Caco-2 (cell line): ENCODE measurements around the gene DUOXA1. TPM values are rescaled to one million over a fixed set of nuclear protein-coding genes. Genes with fewer than 3 reads are reported as not detected.

ENCODE experiments used
- BruUV-seq: library from RNA; stranded (reverse); fragments of 400-500 nt; replicated peaks from 2 replicates; lab custom pipeline; 2021; lab: Mats Ljungman, UMichigan
- CTCF ChIA-PET: fragments of 300-600 bp; sonication (Branson Sonifier 250); formaldehyde crosslinking; loops from one replicate; lab custom pipeline; 2022; ENCODE audit warnings: antibody characterized with exemption; lab: Charles Lee
- POLR2A ChIA-PET: fragments of 300-600 bp; sonication (Branson Sonifier 250); formaldehyde crosslinking; loops from one replicate; lab custom pipeline; 2022; ENCODE audit warnings: antibody characterized with exemption; lab: Charles Lee
- DNase-seq, 2 experiments: peaks; one replicate each; pipeline versions ENCODE4 v3.0.0 to v3.0.0-alpha.2; 2020 to 2022
- H3K27me3 ChIP-seq: replicated peaks from 2 replicates; pipeline ENCODE4 v1.6.0; 2011; ENCODE audit warnings: low read length; ENCODE audit not compliant: control insufficient read depth, insufficient read depth
- H3K36me3 ChIP-seq: 2 replicates; pipeline ENCODE4 v1.5.1; 2011; ENCODE audit warnings: low read length; ENCODE audit not compliant: control insufficient read depth, insufficient read depth
- H3K4me1 ChIP-seq: fragments of 250-450 bp; sonication (Bioruptor Pico); 2 replicates; pipeline ENCODE4 v1.5.1; 2020; ENCODE audit warnings: mild to moderate bottlenecking
- H3K4me3 ChIP-seq: 2 replicates; pipeline ENCODE4 v1.5.1; 2011; ENCODE audit warnings: low read depth, mild to moderate bottlenecking, control low read depth, low read length
- H3K9me3 ChIP-seq: fragments of 250-450 bp; sonication (Bioruptor Pico); 2 replicates; pipeline ENCODE4 v1.5.1; 2020; ENCODE audit warnings: mild to moderate bottlenecking, moderate library complexity
- H3K27ac Mint-ChIP-seq: one replicate; pipeline ENCODE4 v1.8.0; 2022; ENCODE audit warnings: mixed read lengths; ENCODE audit not compliant: unreplicated experiment
- H3K27me3 Mint-ChIP-seq: one replicate; pipeline ENCODE4 v1.8.0; 2022; ENCODE audit warnings: mixed read lengths; ENCODE audit not compliant: insufficient read depth, unreplicated experiment
- H3K36me3 Mint-ChIP-seq: one replicate; pipeline ENCODE4 v1.8.0; 2022; ENCODE audit warnings: mild to moderate bottlenecking, mixed read lengths; ENCODE audit not compliant: insufficient read depth, unreplicated experiment
- H3K4me1 Mint-ChIP-seq: one replicate; pipeline ENCODE4 v1.8.0; 2022; ENCODE audit warnings: low read depth, mixed read lengths; ENCODE audit not compliant: unreplicated experiment
- H3K4me3 Mint-ChIP-seq: one replicate; pipeline ENCODE4 v1.8.0; 2022; ENCODE audit warnings: mild to moderate bottlenecking, moderate library complexity, mixed read lengths; ENCODE audit not compliant: unreplicated experiment
- H3K9me3 Mint-ChIP-seq: one replicate; pipeline ENCODE4 v1.8.0; 2022; ENCODE audit warnings: mixed read lengths; ENCODE audit not compliant: unreplicated experiment
- intact Hi-C: fragments of 100-400 bp; cut with micrococcal nuclease; formaldehyde crosslinking; loops from one replicate; pipeline ENCODE4 v1.10.0; 2022; ENCODE audit not compliant: unreplicated experiment
- total RNA-seq: library from RNA; stranded (reverse); gene quantifications from 2 replicates; pipeline ENCODE4 v1.2.3, GENCODE V29; 2022
- TF ChIP-seq, protein P1 (sequence below), 2 experiments: fragments of 200-600 bp in 1 of 2; IDR thresholded peaks; 1 replicate in 1 of 2; 2 replicates in 1 of 2; pipeline versions ENCODE4 v1.5.1 to v1.8.0; 2011 to 2022; ENCODE audit warnings: antibody characterized with exemption in 1 of 2, control low read depth in 1 of 2, inconsistent platforms in 1 of 2, low read depth in 1 of 2, low read length in 1 of 2, mild to moderate bottlenecking in 1 of 2, moderate library complexity in 1 of 2; ENCODE audit not compliant: insufficient read depth in 1 of 2, severe bottlenecking in 1 of 2, unreplicated experiment in 1 of 2

Gene DUOXA1
- total RNA-seq, 1 experiment from 2014 or later: not detected

DNA sequence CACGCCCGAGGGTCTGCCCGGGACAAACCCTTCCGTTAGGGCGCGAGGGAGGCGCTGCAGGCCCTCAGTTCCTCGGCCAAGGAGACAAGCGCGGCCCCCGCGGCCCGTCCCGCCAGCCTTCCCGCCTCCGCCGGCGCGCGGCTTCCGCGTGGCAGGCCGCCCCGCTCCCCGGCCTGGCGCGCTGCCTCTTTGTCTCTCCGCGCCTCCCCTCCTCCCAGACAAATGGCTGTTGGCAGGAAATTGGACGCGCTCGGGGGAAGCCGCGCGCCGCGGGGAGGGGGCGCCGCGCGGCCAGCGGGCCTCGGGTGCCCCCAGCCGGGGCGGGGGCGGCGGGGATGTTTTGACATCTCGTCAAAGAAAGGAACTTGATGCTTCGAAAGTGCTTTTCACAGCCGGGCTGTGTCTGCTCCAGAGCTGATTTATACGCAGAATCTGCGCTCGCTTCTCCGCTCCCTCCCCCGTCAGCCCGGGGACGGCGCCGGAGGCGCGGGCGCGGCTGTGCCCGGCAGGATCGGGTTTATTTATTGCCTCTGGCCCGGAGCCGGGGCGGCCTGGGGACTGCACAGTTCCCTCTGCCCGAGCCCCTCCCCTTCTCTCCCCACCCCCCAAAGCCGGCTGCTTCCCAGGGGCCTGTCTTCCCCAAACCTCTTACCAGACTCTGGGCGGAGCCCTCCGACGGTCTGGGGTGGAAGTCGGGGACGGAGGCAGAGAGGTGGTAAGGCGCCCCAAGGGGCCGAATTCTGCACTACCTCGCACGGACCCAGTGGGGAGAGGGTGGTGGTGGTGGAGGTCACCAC lies 37.4 kb upstream of the DUOXA1 start:
- no TSS peak for BruUV-seq
- peaks cover 32% of the 10 kb centered on the region for H3K4me1 ChIP-seq
- peak; percentile 88 to 89 for DNase-seq
- ChIA-PET CTCF (interaction anchor here (0.9 to 1.2 kb wide), 3 partner anchors 35 to 49 kb away, joined by 3 to 5 read pairs (median 4); no protein-coding TSS in a partner anchor), POLR2A (interaction anchor here (0.7 kb wide), 1 partner anchor 389 kb away, joined by 3 read pairs; no protein-coding TSS in a partner anchor)
- H3K27ac Mint-ChIP-seq: peak overlapping the region; percentile 69
- H3K36me3 ChIP-seq: no peaks in the 10 kb centered on the region; the same call in 1 of the 2 replicates
- H3K4me3 ChIP-seq: peak overlapping the region; percentile 52
- peaks cover 17% of the 10 kb centered on the region for H3K4me1 Mint-ChIP-seq
- TF ChIP-seq, protein P1, sequence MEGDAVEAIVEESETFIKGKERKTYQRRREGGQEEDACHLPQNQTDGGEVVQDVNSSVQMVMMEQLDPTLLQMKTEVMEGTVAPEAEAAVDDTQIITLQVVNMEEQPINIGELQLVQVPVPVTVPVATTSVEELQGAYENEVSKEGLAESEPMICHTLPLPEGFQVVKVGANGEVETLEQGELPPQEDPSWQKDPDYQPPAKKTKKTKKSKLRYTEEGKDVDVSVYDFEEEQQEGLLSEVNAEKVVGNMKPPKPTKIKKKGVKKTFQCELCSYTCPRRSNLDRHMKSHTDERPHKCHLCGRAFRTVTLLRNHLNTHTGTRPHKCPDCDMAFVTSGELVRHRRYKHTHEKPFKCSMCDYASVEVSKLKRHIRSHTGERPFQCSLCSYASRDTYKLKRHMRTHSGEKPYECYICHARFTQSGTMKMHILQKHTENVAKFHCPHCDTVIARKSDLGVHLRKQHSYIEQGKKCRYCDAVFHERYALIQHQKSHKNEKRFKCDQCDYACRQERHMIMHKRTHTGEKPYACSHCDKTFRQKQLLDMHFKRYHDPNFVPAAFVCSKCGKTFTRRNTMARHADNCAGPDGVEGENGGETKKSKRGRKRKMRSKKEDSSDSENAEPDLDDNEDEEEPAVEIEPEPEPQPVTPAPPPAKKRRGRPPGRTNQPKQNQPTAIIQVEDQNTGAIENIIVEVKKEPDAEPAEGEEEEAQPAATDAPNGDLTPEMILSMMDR (IDR thresholded peaks at IDR 0.05; ENCODE audit: insufficient read depth in 1 of 2, low read depth in 1 of 2, low read length in 1 of 2, severe bottlenecking in 1 of 2, unreplicated experiment in 1 of 2): peak; percentile 46 to 80
- no peaks in the 10 kb centered on the region for H3K27me3 ChIP-seq
- H3K9me3 ChIP-seq: no peaks in the 10 kb centered on the region
- intact Hi-C loops: loop anchor here (1.0 to 2.0 kb wide), 3 partner anchors 20 to 282 kb away; partner anchors contain the start of gene SHF
- H3K36me3 Mint-ChIP-seq: peaks cover 17% of the 10 kb centered on the region
- H3K4me3 Mint-ChIP-seq: peak overlapping the region; percentile 71
- no peaks in the 10 kb centered on the region for H3K27me3 Mint-ChIP-seq
- H3K9me3 Mint-ChIP-seq: no peaks in the 10 kb centered on the region

DNA sequence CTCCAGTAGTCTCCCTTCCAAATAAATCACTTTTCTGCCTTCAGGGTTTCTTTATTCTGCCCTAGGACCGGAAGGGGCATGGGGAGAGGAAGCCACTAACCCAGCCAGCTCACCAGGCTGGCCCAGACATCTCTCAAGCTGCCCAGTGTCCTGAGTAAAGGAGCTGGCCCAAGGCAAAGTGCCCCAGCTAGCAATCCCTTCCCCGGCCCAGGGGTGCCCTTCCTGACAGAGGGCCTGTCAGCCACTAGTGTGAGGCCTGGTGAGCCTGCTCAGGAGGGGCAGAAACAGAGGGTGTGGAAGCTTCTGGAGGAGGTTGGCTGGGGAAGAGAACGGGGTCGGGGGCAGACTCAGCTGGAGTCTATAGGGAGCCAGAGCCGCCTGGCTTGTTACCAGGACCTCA lies 35.9 kb upstream of the DUOXA1 start:
- H3K4me1 Mint-ChIP-seq: peaks cover 17% of the 10 kb centered on the region
- H3K27me3 Mint-ChIP-seq: no peaks in the 10 kb centered on the region
- Histone ChIP-seq H3K27me3 (no peaks in the 10 kb centered on the region), H3K36me3 (no peaks in the 10 kb centered on the region), H3K4me3 (no peak overlapping the region), H3K4me1 (peaks cover 32% of the 10 kb centered on the region), H3K9me3 (no peaks in the 10 kb centered on the region)
- DNase-seq: no peak
- H3K27ac Mint-ChIP-seq: peak overlapping the region; percentile 67
- CTCF ChIA-PET: interaction anchor here (3.4 kb wide), 1 partner anchor 35 kb away, joined by 66 read pairs; no protein-coding TSS in a partner anchor
- POLR2A ChIA-PET: interaction anchor here (0.6 kb wide), 2 partner anchors 21 to 33 kb away, joined by 4 to 5 read pairs; no protein-coding TSS in a partner anchor
- intact Hi-C loops: no loop called here
- BruUV-seq: no TSS peak
- H3K4me3 Mint-ChIP-seq: peak overlapping the region; percentile 43
- TF ChIP-seq, protein P1 (IDR thresholded peaks at IDR 0.05; ENCODE audit: insufficient read depth in 1 of 2, low read depth in 1 of 2, low read length in 1 of 2, severe bottlenecking in 1 of 2, unreplicated experiment in 1 of 2): no peak
- no peaks in the 10 kb centered on the region for H3K9me3 Mint-ChIP-seq
- H3K36me3 Mint-ChIP-seq: peaks cover 17% of the 10 kb centered on the region

DNA sequence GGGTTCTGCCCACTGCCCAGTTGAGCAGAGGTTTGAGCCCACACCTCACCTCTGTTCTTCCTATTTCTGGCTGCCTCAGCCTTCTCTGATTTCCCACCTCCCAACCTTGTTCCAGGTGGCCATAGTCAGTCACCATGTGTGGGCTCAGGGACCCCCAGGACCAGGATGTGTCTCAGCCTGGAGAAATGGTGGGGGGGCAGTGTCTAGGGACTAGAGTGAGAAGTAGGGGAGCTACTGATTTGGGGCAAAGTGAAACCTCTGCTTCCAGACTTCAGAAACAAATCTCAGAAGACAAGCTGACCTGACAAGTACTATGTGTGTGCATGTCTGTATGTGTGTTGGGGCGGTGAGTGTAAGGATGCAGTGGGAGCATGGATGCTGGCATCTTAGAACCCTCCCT lies 35.2 kb upstream of the DUOXA1 start:
- H3K27ac Mint-ChIP-seq: peak overlapping the region; percentile 67
- intact Hi-C loops: no loop called here
- BruUV-seq: no TSS peak

More for the DNA sequence above, 35.2 kb upstream of the DUOXA1 start:
- ChIA-PET POLR2A (no interaction called here), CTCF (interaction anchor here (1.2 to 3.4 kb wide), 3 partner anchors 21 to 248 kb away, joined by 5 to 66 read pairs (median 16); no protein-coding TSS in a partner anchor)
- Histone ChIP-seq H3K4me1 (peaks cover 32% of the 10 kb centered on the region), H3K36me3 (no peaks in the 10 kb centered on the region), H3K27me3 (no peaks in the 10 kb centered on the region), H3K9me3 (no peaks in the 10 kb centered on the region), H3K4me3 (no peak overlapping the region)
- TF ChIP-seq, protein P1 (IDR thresholded peaks at IDR 0.05; ENCODE audit: insufficient read depth in 1 of 2, low read depth in 1 of 2, low read length in 1 of 2, severe bottlenecking in 1 of 2, unreplicated experiment in 1 of 2): no peak
- Mint-ChIP-seq H3K4me3 (peak overlapping the region; percentile 43), H3K4me1 (peaks cover 17% of the 10 kb centered on the region), H3K9me3 (no peaks in the 10 kb centered on the region), H3K27me3 (no peaks in the 10 kb centered on the region), H3K36me3 (peaks cover 17% of the 10 kb centered on the region)
- DNase-seq: no peak
